Measurements from ENCODE around the gene FBLN7. TPM values are rescaled to one million over a fixed set of nuclear protein-coding genes. Genes with fewer than 3 reads are reported as not detected.

FBLN7 gene
- total and polyA plus RNA-seq, 4 donors = 0.77 to 7.0 (median 1.9) TPM

DNA sequence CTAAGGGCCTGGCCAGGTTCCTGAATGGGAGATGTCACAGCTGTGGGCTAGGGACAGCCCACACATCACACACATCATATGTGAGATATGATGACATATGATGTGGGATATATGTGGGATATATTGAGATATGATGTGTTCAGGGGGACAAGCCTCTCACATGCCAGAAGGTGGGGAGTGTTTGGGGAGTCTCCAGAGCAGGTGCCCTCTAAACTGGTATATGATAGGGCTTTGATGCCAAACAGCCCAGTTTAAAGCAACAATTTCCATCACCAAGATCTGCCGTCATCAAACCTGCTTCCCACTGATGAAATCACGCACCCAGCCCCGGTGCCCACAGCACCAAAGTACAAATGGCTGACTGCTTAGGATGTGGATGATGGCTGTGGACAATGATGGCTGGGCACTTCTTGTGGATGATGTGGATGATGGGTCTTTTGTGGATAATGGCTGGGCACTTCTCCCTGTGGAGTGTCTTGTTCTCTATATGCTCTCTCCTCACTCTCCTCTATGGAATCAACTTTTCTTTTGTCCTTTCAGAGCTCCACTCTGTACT is 50.9 kb downstream of the FBLN7 start:
- H3K36me3 ChIP-seq (ENCODE audit: control insufficient read depth in 4 of 4, insufficient read depth in 4 of 4, low read length in 4 of 4) = peaks cover 0 to 2% (median 0%) of the 10 kb centered on the region in 4 donors
- no peak overlapping the region for H3K4me3 ChIP-seq
- no peaks in the 10 kb centered on the region for H3K27me3 ChIP-seq (ENCODE audit: control insufficient read depth in 3 of 3, insufficient read depth in 3 of 3, low read length in 2 of 3)
- no peaks in the 10 kb centered on the region for H3K9me3 ChIP-seq (ENCODE audit: control insufficient read depth in 4 of 4, insufficient read depth in 3 of 4, low read length in 3 of 4)
- H3K27ac ChIP-seq (ENCODE audit: low read depth in 1 of 2, low read length in 1 of 2) = no peak overlapping the region
- 96 to 98% methylated on average over 3 of the region's 3 CpGs for whole genome bisulfite sequencing, 2 donors
- ATAC-seq (ENCODE audit: insufficient read depth, low FRiP score) = no peak
- H3K9ac ChIP-seq (ENCODE audit: insufficient read depth in 1 of 2, low read length in 2 of 2) = no peak overlapping the region
- H3K4me1 ChIP-seq (ENCODE audit: control insufficient read depth in 5 of 5, insufficient read depth in 5 of 5, low read length in 5 of 5) = peaks cover 0 to 6% (median 0%) of the 10 kb centered on the region in 5 donors
- TF ChIP-seq, protein P1, sequence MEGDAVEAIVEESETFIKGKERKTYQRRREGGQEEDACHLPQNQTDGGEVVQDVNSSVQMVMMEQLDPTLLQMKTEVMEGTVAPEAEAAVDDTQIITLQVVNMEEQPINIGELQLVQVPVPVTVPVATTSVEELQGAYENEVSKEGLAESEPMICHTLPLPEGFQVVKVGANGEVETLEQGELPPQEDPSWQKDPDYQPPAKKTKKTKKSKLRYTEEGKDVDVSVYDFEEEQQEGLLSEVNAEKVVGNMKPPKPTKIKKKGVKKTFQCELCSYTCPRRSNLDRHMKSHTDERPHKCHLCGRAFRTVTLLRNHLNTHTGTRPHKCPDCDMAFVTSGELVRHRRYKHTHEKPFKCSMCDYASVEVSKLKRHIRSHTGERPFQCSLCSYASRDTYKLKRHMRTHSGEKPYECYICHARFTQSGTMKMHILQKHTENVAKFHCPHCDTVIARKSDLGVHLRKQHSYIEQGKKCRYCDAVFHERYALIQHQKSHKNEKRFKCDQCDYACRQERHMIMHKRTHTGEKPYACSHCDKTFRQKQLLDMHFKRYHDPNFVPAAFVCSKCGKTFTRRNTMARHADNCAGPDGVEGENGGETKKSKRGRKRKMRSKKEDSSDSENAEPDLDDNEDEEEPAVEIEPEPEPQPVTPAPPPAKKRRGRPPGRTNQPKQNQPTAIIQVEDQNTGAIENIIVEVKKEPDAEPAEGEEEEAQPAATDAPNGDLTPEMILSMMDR (IDR thresholded peaks at IDR 0.05; ENCODE audit: control extremely low read depth, extremely low read depth) = no peak
- DNase-seq = no peak

DNA sequence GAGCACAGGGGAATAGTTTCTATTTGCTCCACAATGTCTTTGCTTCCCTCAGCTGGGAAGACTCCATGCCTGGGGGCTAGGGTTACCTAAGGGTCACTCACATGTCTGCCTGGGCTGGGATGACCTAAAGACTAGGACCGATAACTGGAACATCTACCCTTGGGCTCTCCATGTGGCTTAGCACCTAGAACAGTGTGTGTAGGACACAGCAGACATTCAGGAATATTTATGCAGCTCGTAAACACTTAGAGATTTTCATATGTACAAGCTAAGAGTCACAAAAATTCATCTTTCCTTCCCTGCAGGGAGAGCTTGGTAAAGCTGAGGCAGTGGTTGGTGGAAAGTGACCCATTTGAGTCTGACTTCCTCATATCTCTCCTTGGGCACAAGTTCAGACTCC is 55.8 kb downstream of the FBLN7 start:
- Histone ChIP-seq H3K27me3 (ENCODE audit: control insufficient read depth in 3 of 3, insufficient read depth in 3 of 3, low read length in 2 of 3) (no peaks in the 10 kb centered on the region), H3K27ac (ENCODE audit: low read depth in 1 of 2, low read length in 1 of 2) (no peak overlapping the region), H3K9ac (ENCODE audit: insufficient read depth in 1 of 2, low read length in 2 of 2) (no peak overlapping the region), H3K9me3 (ENCODE audit: control insufficient read depth in 4 of 4, insufficient read depth in 3 of 4, low read length in 3 of 4) (no peaks in the 10 kb centered on the region), H3K4me3 (no peak overlapping the region), H3K36me3 (ENCODE audit: control insufficient read depth in 4 of 4, insufficient read depth in 4 of 4, low read length in 4 of 4) (peaks cover 0 to 2% (median 0%) of the 10 kb centered on the region in 4 donors), H3K4me1 (ENCODE audit: control insufficient read depth in 5 of 5, insufficient read depth in 5 of 5, low read length in 5 of 5) (peaks cover 0 to 6% (median 0%) of the 10 kb centered on the region in 5 donors)
- no peak for DNase-seq
- TF ChIP-seq, protein P1 (IDR thresholded peaks at IDR 0.05; ENCODE audit: control extremely low read depth, extremely low read depth) = no peak
- 95 to 97% methylated on average over 2 of the region's 2 CpGs for WGBS, 2 donors
- no peak for ATAC-seq (ENCODE audit: insufficient read depth, low FRiP score)

DNA sequence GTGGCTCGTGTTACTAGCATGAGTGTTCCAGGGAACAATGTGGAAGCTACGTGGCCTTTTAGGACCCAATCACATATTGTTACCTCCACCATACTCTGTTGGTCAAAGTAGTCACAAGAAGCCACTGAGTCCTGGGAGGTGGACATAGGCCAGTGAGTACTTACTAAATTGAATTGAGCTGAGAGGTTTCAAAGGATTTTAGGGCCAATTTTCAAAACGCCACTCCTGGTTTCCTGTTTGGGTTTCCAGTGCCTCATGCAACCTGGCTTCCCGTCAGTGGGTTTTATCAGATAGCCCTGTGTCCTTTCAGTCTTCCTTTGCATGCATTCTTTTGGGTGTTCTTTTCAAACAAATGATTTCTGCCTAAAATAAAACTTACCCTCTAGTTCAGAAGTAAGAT is 56.3 kb downstream of the FBLN7 start:
- Histone ChIP-seq H3K4me1 (ENCODE audit: control insufficient read depth in 5 of 5, insufficient read depth in 5 of 5, low read length in 5 of 5) (peaks cover 0 to 6% (median 0%) of the 10 kb centered on the region in 5 donors), H3K27ac (ENCODE audit: low read depth in 1 of 2, low read length in 1 of 2) (no peak overlapping the region), H3K36me3 (ENCODE audit: control insufficient read depth in 4 of 4, insufficient read depth in 4 of 4, low read length in 4 of 4) (peaks cover 0 to 2% (median 0%) of the 10 kb centered on the region in 4 donors), H3K4me3 (no peak overlapping the region), H3K9ac (ENCODE audit: insufficient read depth in 1 of 2, low read length in 2 of 2) (no peak overlapping the region), H3K27me3 (ENCODE audit: control insufficient read depth in 3 of 3, insufficient read depth in 3 of 3, low read length in 2 of 3) (no peaks in the 10 kb centered on the region), H3K9me3 (ENCODE audit: control insufficient read depth in 4 of 4, insufficient read depth in 3 of 4, low read length in 3 of 4) (no peaks in the 10 kb centered on the region)
- ATAC-seq (ENCODE audit: insufficient read depth, low FRiP score) (no peak), DNase-seq (no peak)
- TF ChIP-seq, protein P1 (IDR thresholded peaks at IDR 0.05; ENCODE audit: control extremely low read depth, extremely low read depth) = no peak
- 67 to 71% methylated on average over 4 of the region's 4 CpGs for WGBS, 2 donors
